Testis (tissue), 3 donors: Measurements from ENCODE around the gene EPHA4. TPM values are rescaled to one million over a fixed set of nuclear protein-coding genes. Genes with fewer than 3 reads are reported as not detected.

Experiments
- DNase-seq: peaks from one replicate; pipeline ENCODE4 v3.0.0-alpha.2; 2019
- H3K27ac ChIP-seq, 2 donors: fragments of 200-600 bp; sonication (generic); one replicate each; pipeline ENCODE4 v1.5.1; 2019
- H3K27me3 ChIP-seq: fragments of 200-600 bp; sonication (generic); one replicate; pipeline ENCODE4 v1.5.1; 2019
- H3K36me3 ChIP-seq: fragments of 200-600 bp; sonication (generic); one replicate; pipeline ENCODE4 v1.5.1; 2017; ENCODE audit warnings: low read depth; ENCODE audit errors: missing control alignments
- H3K4me1 ChIP-seq: fragments of 200-600 bp; sonication (generic); one replicate; pipeline ENCODE4 v1.5.1; 2019
- H3K4me3 ChIP-seq, 2 donors: fragments of 200-600 bp; sonication (generic); one replicate each; pipeline ENCODE4 v1.5.1; 2017 to 2019
- H3K9me3 ChIP-seq: fragments of 200-600 bp; sonication (generic); one replicate; pipeline ENCODE4 v1.5.1; 2017
- POLR2A ChIP-seq: fragments of 450-650 bp; IDR thresholded peaks from one replicate; pipeline ENCODE4 v1.6.1; 2017; ENCODE audit warnings: antibody characterized with exemption, mild to moderate bottlenecking, moderate library complexity
- WGBS, 2 donors: methylation state at CpG; one replicate each; pipeline ENCODE4 v1.1.5; 2018; 5-methylcytosine and 5-hydroxymethylcytosine counted together
- intact Hi-C: fragments of 100-400 bp; cut with DNase I; formaldehyde crosslinking; loops from one replicate; pipeline ENCODE4 v1.15.1; 2023; ENCODE audit warnings: low total_unique reads
- polyA plus RNA-seq: library from polyadenylated mRNA; stranded (reverse); fragments of 350-450 nt; fragmentation: Illumina TruSeq; extraction: RNeasy Lipid Tissue Mini Kit (QIAGEN cat#74804); gene quantifications from one replicate; pipeline ENCODE4 v1.2.3, GENCODE V29; 2014; ENCODE audit warnings: low read depth, low replicate concordance; ENCODE audit not compliant: insufficient read depth
- total RNA-seq, 2 donors: library from RNA; depleted of rRNA; stranded (reverse); fragments of >200 nt; gene quantifications; one replicate each; pipeline ENCODE4 v1.2.3, GENCODE V29; 2016
- TF ChIP-seq, protein P1 (sequence below), 3 experiments: fragments of 450-650 bp in 2 of 3; fragments of 200-600 bp in 1 of 3; sonication (generic) in 1 of 3; IDR thresholded peaks; one replicate each; pipeline ENCODE4 v1.5.1; 2016 to 2019; ENCODE audit warnings: antibody characterized with exemption in 3 of 3, mild to moderate bottlenecking in 2 of 3, moderate library complexity in 1 of 3

The EPHA4 gene
- total and polyA plus RNA-seq, 3 donors from 2014 or later: 47.4 to 139 (median 134) TPM

DNA sequence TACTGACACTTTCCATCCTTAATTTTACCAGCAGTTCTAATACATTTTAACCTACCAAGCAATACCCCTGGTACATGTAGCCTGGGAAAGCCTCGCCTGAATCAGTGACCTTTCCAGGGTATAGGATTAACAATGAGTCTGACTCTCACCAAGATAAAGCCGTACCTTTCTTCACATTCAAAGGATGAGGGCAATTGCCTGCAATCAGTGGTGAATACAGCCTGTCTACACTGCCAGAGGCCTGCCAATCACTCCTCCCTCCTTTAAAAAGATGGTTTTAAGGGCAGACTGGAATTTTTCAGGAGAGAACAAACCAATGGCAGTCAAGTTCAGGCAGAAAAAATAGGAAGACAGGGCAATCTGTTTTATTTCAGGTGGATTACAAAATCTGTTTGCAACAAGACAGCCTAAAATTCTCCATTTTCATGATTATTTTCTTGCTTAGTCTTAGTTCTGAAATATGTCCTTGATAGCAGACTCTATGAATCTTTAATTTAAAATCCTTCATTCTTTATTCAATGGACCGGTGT is 4.8 kb downstream of the EPHA4 start:
- Histone ChIP-seq H3K9me3 (no peaks in the 10 kb centered on the region), H3K27ac (no peak overlapping the region), H3K27me3 (no peaks in the 10 kb centered on the region), H3K36me3 (no peaks in the 10 kb centered on the region), H3K4me3 (no peak overlapping the region), H3K4me1 (peaks cover 5% of the 10 kb centered on the region)
- TF ChIP-seq POLR2A: no peak
- TF ChIP-seq, protein P1, sequence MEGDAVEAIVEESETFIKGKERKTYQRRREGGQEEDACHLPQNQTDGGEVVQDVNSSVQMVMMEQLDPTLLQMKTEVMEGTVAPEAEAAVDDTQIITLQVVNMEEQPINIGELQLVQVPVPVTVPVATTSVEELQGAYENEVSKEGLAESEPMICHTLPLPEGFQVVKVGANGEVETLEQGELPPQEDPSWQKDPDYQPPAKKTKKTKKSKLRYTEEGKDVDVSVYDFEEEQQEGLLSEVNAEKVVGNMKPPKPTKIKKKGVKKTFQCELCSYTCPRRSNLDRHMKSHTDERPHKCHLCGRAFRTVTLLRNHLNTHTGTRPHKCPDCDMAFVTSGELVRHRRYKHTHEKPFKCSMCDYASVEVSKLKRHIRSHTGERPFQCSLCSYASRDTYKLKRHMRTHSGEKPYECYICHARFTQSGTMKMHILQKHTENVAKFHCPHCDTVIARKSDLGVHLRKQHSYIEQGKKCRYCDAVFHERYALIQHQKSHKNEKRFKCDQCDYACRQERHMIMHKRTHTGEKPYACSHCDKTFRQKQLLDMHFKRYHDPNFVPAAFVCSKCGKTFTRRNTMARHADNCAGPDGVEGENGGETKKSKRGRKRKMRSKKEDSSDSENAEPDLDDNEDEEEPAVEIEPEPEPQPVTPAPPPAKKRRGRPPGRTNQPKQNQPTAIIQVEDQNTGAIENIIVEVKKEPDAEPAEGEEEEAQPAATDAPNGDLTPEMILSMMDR (IDR thresholded peaks at IDR 0.05): no peak
- 82 to 84% methylated on average over 3 of the region's 3 CpGs for whole genome bisulfite sequencing, 2 donors
- no peak for DNase-seq
- intact Hi-C loops: no loop called here

GRCh38 chr2:221563270-221563985 is 8.7 kb downstream of the EPHA4 start:
- intact Hi-C loops: no loop called here
- H3K36me3 ChIP-seq: no peaks in the 10 kb centered on the region
- H3K27ac ChIP-seq: no peak overlapping the region
- no peak overlapping the region for H3K4me3 ChIP-seq
- no peaks in the 10 kb centered on the region for H3K27me3 ChIP-seq
- H3K9me3 ChIP-seq: no peaks in the 10 kb centered on the region
- no peak for DNase-seq
- TF ChIP-seq, protein P1 (IDR thresholded peaks at IDR 0.05): no peak
- no peak for TF ChIP-seq POLR2A
- no peaks in the 10 kb centered on the region for H3K4me1 ChIP-seq
- WGBS, 2 donors: 84 to 87% methylated on average over 14 of the region's 14 CpGs

GRCh38 chr2:221562226-221562625 is 9.9 kb downstream of the EPHA4 start:
- Histone ChIP-seq H3K27ac (no peak overlapping the region), H3K36me3 (no peaks in the 10 kb centered on the region), H3K9me3 (no peaks in the 10 kb centered on the region), H3K4me3 (no peak overlapping the region), H3K27me3 (no peaks in the 10 kb centered on the region), H3K4me1 (no peaks in the 10 kb centered on the region)
- TF ChIP-seq, protein P1 (IDR thresholded peaks at IDR 0.05): no peak
- TF ChIP-seq POLR2A: no peak
- intact Hi-C loops: no loop called here
- 65 to 79% methylated on average over 1 of the region's 1 CpG for WGBS, 2 donors
- DNase-seq: no peak

GRCh38 chr2:221561770-221562169 is 10.3 kb downstream of the EPHA4 start:
- no peak overlapping the region for H3K4me3 ChIP-seq
- H3K36me3 ChIP-seq: no peaks in the 10 kb centered on the region
- no peaks in the 10 kb centered on the region for H3K27me3 ChIP-seq
- H3K9me3 ChIP-seq: no peaks in the 10 kb centered on the region
- no peak overlapping the region for H3K27ac ChIP-seq
- DNase-seq: no peak
- TF ChIP-seq, protein P1 (IDR thresholded peaks at IDR 0.05): no peak
- TF ChIP-seq POLR2A: no peak
- 72 to 79% methylated on average over 4 of the region's 4 CpGs for WGBS, 2 donors
- no peaks in the 10 kb centered on the region for H3K4me1 ChIP-seq
- intact Hi-C loops: no loop called here

- H3K4me1 ChIP-seq: peaks cover 3% of the 10 kb centered on the region
- intact Hi-C loops: no loop called here
- no peaks in the 10 kb centered on the region for H3K36me3 ChIP-seq
- no peak overlapping the region for H3K27ac ChIP-seq
- no peak for DNase-seq
- no peaks in the 10 kb centered on the region for H3K27me3 ChIP-seq
- 84 to 86% methylated on average over 5 of the region's 5 CpGs for WGBS, 2 donors
- no peaks in the 10 kb centered on the region for H3K9me3 ChIP-seq
- H3K4me3 ChIP-seq: no peak overlapping the region
- no peak for TF ChIP-seq POLR2A
- TF ChIP-seq, protein P1 (IDR thresholded peaks at IDR 0.05): no peak
These were observed 12.1 kb downstream of the EPHA4 start for GRCh38 chr2:221559991-221560390.
